GM23338 (cell line): ENCODE measurements around the gene C18orf32. TPM values are rescaled to one million over a fixed set of nuclear protein-coding genes. Genes with fewer than 3 reads are reported as not detected.

Experiments
- ATAC-seq: fragments of 200-7000 bp; cut with Tn5 transposase; 3 replicates; pipeline ENCODE4 v1.9.1; 2020
- DNase-seq: peaks from one replicate; pipeline ENCODE4 v3.0.0-alpha.2; 2015; ENCODE audit warnings: low spot score
- H2AFZ ChIP-seq: fragments of 200-600 bp; sonication (generic); 2 replicates; pipeline ENCODE4 v1.8.0; 2016; ENCODE audit warnings: antibody characterized with exemption, mild to moderate bottlenecking, moderate library complexity
- H3F3A ChIP-seq: fragments of 200-600 bp; sonication (generic); replicated peaks from 2 replicates; pipeline ENCODE4 v1.8.0; 2017; ENCODE audit warnings: antibody characterized with exemption, mixed run types, low read depth
- H3K27ac ChIP-seq: fragments of 200-600 bp; sonication (generic); 2 replicates; pipeline ENCODE4 v1.6.1; 2016; ENCODE audit warnings: low read depth
- H3K27me3 ChIP-seq: fragments of 200-600 bp; sonication (generic); 2 replicates; pipeline ENCODE4 v1.8.0; 2016; ENCODE audit warnings: mild to moderate bottlenecking, mixed run types, moderate library complexity; ENCODE audit not compliant: insufficient read depth
- H3K36me3 ChIP-seq: fragments of 200-600 bp; sonication (generic); 2 replicates; pipeline ENCODE4 v1.8.0; 2016; ENCODE audit warnings: mild to moderate bottlenecking; ENCODE audit not compliant: insufficient read depth
- H3K4me1 ChIP-seq: fragments of 200-600 bp; sonication (generic); 2 replicates; pipeline ENCODE4 v1.8.0; 2016; ENCODE audit warnings: mild to moderate bottlenecking, moderate library complexity; ENCODE audit not compliant: insufficient read depth
- H3K4me2 ChIP-seq: fragments of 200-600 bp; sonication (generic); 2 replicates; pipeline ENCODE4 v1.7.1; 2017; ENCODE audit warnings: mixed run types
- H3K4me3 ChIP-seq: fragments of 200-600 bp; sonication (generic); 2 replicates; pipeline ENCODE4 v1.6.1; 2016; ENCODE audit warnings: mixed run types
- H3K79me2 ChIP-seq: fragments of 200-600 bp; sonication (generic); replicated peaks from 2 replicates; pipeline ENCODE4 v1.8.0; 2017; ENCODE audit warnings: mild to moderate bottlenecking; ENCODE audit not compliant: insufficient read depth
- H3K9me2 ChIP-seq: fragments of 200-600 bp; sonication (generic); 2 replicates; pipeline ENCODE4 v1.8.0; 2017; ENCODE audit not compliant: insufficient read depth
- H4K20me1 ChIP-seq: fragments of 200-600 bp; sonication (generic); replicated peaks from 2 replicates; pipeline ENCODE4 v1.8.0; 2017; ENCODE audit warnings: mild to moderate bottlenecking; ENCODE audit not compliant: insufficient read depth
- H3K27ac Mint-ChIP-seq: 2 replicates; pipeline ENCODE4 v1.8.0; 2020; ENCODE audit warnings: inconsistent platforms, mild to moderate bottlenecking, moderate library complexity, mixed read lengths
- H3K27me3 Mint-ChIP-seq: 3 replicates; pipeline ENCODE4 v1.8.0; 2022; ENCODE audit warnings: low read depth, mild to moderate bottlenecking, moderate library complexity, mixed read lengths, inconsistent platforms; ENCODE audit not compliant: insufficient read depth, poor library complexity
- H3K36me3 Mint-ChIP-seq: 3 replicates; pipeline ENCODE4 v1.8.0; 2021; ENCODE audit warnings: low read depth, mild to moderate bottlenecking, inconsistent platforms, moderate library complexity, mixed read lengths
- H3K4me1 Mint-ChIP-seq: 3 replicates; pipeline ENCODE4 v1.8.0; 2020; ENCODE audit warnings: mild to moderate bottlenecking, inconsistent platforms, mixed read lengths
- H3K4me3 Mint-ChIP-seq: 3 replicates; pipeline ENCODE4 v1.8.0; 2021; ENCODE audit warnings: moderate library complexity, mild to moderate bottlenecking, inconsistent platforms, mixed read lengths
- H3K9me3 Mint-ChIP-seq: 3 replicates; pipeline ENCODE4 v1.8.0; 2020; ENCODE audit warnings: moderate library complexity, mild to moderate bottlenecking, inconsistent platforms, mixed read lengths
- CTCF ChIP-seq, 2 experiments: fragments of 200-600 bp in 1 of 2; sonication (generic) in 1 of 2; conservative IDR thresholded peaks; 2 replicates each; pipeline versions ENCODE4 v1.5.1 to v1.6.1; 2016 to 2017; ENCODE audit warnings: antibody characterized with exemption in 2 of 2, low read depth in 2 of 2, mild to moderate bottlenecking in 2 of 2, moderate library complexity in 1 of 2
- EZH2phosphoT487 ChIP-seq: fragments of 200-600 bp; sonication (generic); IDR thresholded peaks from one replicate; pipeline ENCODE4 v1.8.1; 2018; ENCODE audit warnings: antibody characterized with exemption; ENCODE audit not compliant: unreplicated experiment
- NANOG ChIP-seq: IDR thresholded peaks from 2 replicates; pipeline ENCODE4 v1.6.1; 2016; ENCODE audit warnings: antibody characterized with exemption, borderline replicate concordance
- POLR2AphosphoS5 ChIP-seq: IDR thresholded peaks from 2 replicates; pipeline ENCODE4 v1.6.1; 2016; ENCODE audit warnings: antibody characterized with exemption, low read depth
- REST ChIP-seq: IDR thresholded peaks from one replicate; pipeline ENCODE4 v1.6.1; 2018; ENCODE audit warnings: antibody characterized with exemption; ENCODE audit not compliant: unreplicated experiment
- ZNF114 ChIP-seq: fragments of 250-450 bp; sonication (Bioruptor Pico); IDR thresholded peaks from 2 replicates; pipeline ENCODE4 v1.5.0; 2020; ENCODE audit warnings: mild to moderate bottlenecking, moderate library complexity
- ZNF462 ChIP-seq: fragments of 250-450 bp; sonication (Bioruptor Pico); IDR thresholded peaks from 2 replicates; pipeline ENCODE4 v1.5.0; 2020; ENCODE audit warnings: mild to moderate bottlenecking, moderate library complexity
- polyA plus RNA-seq: library from polyadenylated mRNA; unstranded; fragments of >200 nt; fragmentation: Nextera tagmentation; extraction: Ambion mirVana; gene quantifications from 2 replicates; pipeline ENCODE4 v1.2.1, GENCODE V29; 2016
- total RNA-seq: library from RNA; depleted of rRNA; stranded (reverse); fragments of >200 nt; shearing (Covaris generic); gene quantifications from 2 replicates; pipeline ENCODE4 v1.2.3, GENCODE V29; 2014

Gene C18orf32
- total and polyA plus RNA-seq, 2 experiments from 2014 or later = 25.3 to 72.4 TPM

GRCh38 chr18:49479381-49480137, 7.5 kb downstream of the C18orf32 start:
- Histone ChIP-seq H4K20me1 (peaks cover 5% of the 10 kb centered on the region; the same call in 1 of the 2 replicates), H3K27me3 (no peaks in the 10 kb centered on the region), H3K36me3 (peaks cover 19% of the 10 kb centered on the region), H3K27ac (no peak overlapping the region), H3K79me2 (peaks cover 14% of the 10 kb centered on the region), H3K4me2 (no peak overlapping the region), H2AFZ (no peak overlapping the region), H3K4me3 (no peak overlapping the region), H3K9me2 (no peaks in the 10 kb centered on the region), H3F3A (no peaks in the 10 kb centered on the region), H3K4me1 (no peaks in the 10 kb centered on the region)
- Mint-ChIP-seq H3K36me3 (peaks cover 33% of the 10 kb centered on the region), H3K27ac (no peak overlapping the region), H3K4me1 (peaks cover 6% of the 10 kb centered on the region; the same call in 2 of the 3 replicates), H3K4me3 (no peak overlapping the region), H3K9me3 (no peaks in the 10 kb centered on the region), H3K27me3 (peaks cover 2% of the 10 kb centered on the region)
- no peak for TF ChIP-seq REST
- no peak for TF ChIP-seq CTCF (conservative IDR thresholded peaks at IDR 0.05; ENCODE audit: low read depth in 2 of 2)
- no peak for TF ChIP-seq NANOG
- TF ChIP-seq EZH2phosphoT487 = no peak
- TF ChIP-seq ZNF462 (CRISPR knock-in tag) = no peak
- no peak for TF ChIP-seq ZNF114 (CRISPR knock-in tag)
- 0 out of 2 replicates have a peak, but pooled peaks have one; percentile 15 for TF ChIP-seq POLR2AphosphoS5
- DNase-seq (no peak), ATAC-seq (no peak)
